HG03378 (cell line): ENCODE results near the gene FDPS.
"Not testable (repeated sequence)": the region's sequence is repeated elsewhere in the genome, so short reads cannot be mapped to it uniquely, and the experiment has no call there.

Source experiments
- ATAC-seq: cut with Tn5 transposase; IDR thresholded peaks from one replicate; pipeline ENCODE4 v1.9.1; 2021; ENCODE audit warnings: mild to moderate bottlenecking, moderate library complexity; ENCODE audit not compliant: unreplicated experiment

The FDPS gene

GRCh38 chr1:155285063-155285462, 23.6 kb upstream of the FDPS start:
- no peak for ATAC-seq

DNA sequence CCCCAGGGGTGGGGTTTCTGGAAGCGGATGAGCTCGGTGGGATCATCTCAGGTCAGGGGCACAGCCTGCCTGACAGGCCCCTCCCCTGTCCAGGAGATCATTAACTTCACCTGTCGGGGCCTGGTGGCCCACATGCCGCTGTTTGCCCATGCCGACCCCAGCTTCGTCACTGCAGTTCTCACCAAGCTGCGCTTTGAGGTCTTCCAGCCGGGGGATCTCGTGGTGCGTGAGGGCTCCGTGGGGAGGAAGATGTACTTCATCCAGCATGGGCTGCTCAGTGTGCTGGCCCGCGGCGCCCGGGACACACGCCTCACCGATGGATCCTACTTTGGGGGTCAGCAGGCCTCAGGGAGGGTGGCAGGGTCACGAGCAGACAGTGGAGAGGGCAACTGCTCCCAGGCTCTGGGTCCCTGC, 23.0 kb upstream of the FDPS start:
- ATAC-seq, result no peak

DNA sequence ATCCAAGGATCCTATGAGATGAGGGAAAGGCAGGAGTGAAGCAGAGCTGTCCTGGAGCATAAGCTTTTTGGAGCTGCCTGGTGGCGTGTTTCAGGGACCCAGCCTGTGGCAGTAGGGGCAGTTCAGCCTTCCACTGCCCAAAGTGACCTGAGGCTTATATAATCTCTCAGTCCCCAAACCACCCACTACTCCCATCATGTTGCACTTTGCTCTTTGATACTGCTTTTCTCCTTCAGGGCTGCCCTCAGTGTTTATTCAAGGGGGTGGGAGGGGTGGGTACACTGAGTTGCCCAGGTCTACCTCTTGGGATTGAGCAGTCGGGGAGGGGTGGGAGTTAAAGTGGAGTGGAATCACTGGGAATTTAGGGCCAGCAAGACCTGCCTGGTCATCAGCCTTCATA, 22.1 kb upstream of the FDPS start:
- no peak for ATAC-seq

DNA sequence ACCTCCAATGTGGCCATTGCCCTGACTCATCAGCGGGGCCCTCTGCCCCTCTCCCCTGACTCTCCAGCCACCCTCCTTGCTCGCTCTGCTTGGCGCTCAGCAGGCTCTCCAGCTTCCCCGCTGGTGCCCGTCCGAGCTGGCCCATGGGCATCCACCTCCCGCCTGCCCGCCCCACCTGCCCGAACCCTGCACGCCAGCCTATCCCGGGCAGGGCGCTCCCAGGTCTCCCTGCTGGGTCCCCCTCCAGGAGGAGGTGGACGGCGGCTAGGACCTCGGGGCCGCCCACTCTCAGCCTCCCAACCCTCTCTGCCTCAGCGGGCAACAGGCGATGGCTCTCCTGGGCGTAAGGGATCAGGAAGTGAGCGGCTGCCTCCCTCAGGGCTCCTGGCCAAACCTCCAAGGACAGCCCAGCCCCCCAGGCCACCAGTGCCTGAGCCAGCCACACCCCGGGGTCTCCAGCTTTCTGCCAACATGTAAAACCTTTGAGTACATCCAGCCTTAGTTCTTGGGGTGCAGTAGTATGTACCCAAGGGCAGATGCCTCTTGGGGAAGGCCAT, 20.6 kb upstream of the FDPS start:
- ATAC-seq, result no peak

DNA sequence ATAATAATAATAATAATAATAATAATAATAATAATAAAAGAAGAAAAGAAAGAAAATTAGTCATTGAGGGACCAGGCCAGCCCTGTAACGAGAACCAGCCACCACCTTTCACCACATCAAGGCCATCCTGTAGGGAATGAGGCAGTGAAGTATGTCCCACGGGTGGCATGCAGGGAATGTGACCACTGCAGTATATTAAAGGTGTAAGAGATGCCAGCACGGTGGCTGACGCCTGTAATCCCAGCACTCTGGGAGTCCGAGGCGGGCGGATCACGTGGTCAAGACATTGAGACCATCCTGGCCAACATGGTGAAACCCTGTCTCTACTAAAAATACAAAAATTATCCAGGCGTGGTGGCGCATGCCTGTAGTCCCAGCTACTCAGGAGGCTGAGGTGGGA, 17.7 kb upstream of the FDPS start:
- ATAC-seq, result not testable (repeated sequence)

GRCh38 chr1:155293086-155293749, 15.4 kb upstream of the FDPS start:
- no peak for ATAC-seq

GRCh38 chr1:155294520-155295182, 14.0 kb upstream of the FDPS start:
- no peak for ATAC-seq

DNA sequence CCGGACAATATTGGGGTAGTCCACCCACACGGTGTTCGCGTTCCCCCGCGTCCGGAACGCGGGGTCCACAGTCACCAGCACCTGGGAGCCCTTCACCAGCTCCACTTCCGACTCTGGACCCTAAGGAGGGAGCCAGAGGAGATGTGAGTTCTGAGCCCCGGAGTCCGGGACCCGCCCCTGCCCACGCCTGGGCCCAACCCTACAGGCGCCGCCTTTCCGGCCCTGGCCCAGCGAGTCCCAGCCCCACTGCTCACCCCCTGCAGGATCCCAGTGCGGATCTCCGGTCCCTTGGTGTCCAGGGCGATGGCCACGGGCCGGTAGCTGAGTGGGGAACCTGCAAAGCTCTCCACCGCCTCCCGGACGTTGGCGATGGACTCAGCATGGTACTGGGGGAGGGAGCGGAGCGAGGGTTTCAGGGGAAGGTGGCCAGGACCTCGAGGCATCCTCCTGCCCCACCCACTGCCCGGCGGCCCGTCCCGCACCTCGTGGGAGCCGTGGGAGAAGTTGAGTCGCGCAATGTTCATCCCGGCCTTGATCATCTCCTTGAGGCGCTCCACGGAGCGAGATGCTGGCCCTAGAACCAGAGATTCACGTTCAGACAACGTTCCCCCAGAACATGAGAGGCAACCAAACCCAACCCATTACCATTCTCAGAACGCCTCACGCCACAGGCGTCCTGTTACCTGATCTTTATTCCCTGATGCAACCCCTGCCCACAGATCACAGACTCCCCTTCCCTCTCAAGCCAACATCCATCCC, 13.3 kb upstream of the FDPS start:
- no peak for ATAC-seq

DNA sequence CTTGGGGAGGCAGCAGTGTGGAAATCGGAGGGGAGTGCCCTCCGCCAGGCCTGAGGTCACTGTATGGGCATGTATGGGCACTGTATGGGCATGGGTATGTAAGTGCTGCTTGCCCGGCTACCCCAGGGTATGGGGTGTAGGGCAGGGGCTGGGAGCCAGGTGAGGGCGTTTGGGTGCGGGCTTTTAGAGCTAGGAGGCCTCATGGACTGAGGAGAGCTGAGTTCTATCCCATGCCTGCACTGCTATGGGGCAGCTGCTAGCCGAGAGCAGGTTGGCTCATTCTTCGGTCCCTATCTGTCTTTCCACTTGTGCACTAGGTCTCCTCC, 12.8 kb upstream of the FDPS start:
- no peak for ATAC-seq

DNA sequence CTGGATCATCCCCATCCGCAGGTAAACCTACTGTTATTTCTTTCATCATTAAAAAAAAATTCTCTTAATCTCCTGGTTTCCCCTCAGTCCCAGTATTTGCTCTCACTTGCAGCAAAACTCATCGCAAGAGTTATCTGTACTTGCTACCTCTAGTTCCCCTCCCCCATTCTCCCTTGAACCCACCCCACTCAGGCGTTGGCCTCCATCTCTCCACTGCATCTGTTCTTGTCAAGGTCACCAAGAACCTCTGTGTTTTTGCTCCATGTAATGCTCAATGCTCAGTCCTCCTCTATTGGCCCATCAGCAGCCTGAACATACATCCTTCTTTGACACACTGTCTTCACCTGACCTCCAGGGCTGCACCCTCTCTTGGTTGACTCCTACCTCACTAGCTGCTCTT, 12.0 kb upstream of the FDPS start:
- no peak for ATAC-seq

DNA sequence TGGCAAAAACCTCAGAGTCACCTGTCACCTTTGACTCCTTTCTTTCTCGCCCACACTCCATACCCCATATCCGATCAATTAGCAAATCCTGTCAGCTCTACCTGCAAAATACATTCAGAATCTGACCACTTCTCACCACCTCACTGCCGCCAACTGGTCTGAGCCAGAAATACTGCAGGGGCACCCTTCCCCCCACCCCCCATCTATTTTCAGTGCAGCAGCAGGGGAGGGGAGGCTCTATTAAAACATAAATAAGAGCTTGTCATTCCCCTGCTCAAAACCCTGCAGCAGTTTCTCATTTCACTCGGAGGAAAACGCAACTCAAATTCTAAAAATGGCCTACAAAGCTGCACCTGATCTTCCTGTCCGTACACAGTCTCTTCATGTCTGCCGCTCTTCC, 11.3 kb upstream of the FDPS start:
- ATAC-seq, result no peak

DNA sequence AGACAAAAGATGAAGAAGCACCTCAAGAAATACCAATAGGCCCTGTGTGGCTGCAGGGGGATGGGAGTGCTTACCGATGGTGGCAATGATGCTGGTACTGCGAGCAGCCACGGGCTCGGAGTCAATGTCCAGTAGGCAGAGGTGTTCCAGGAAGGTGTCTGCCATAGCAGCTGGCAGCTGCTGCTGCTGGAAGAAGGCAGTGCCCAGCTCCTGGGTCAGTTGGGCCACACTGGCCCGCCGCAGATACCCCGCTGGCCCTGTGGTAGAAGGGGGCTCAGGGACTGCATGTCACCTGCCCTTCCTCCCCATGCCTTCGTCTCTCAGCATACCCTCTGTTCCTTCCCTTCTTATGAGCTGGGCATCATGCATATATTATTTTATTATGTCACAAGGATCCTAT, 8.6 kb upstream of the FDPS start:
- ATAC-seq, result no peak

- ATAC-seq, result no peak
These were observed 7.9 kb upstream of the FDPS start for GRCh38 chr1:155300553-155301329.

GRCh38 chr1:155301342-155301841, 7.3 kb upstream of the FDPS start, which contains the start of gene PKLR:
TSS of gene PKLR (minus strand) at chr1:155301438. CDS start at chr1:155301395, 43 bp downstream.
- no peak for ATAC-seq

DNA sequence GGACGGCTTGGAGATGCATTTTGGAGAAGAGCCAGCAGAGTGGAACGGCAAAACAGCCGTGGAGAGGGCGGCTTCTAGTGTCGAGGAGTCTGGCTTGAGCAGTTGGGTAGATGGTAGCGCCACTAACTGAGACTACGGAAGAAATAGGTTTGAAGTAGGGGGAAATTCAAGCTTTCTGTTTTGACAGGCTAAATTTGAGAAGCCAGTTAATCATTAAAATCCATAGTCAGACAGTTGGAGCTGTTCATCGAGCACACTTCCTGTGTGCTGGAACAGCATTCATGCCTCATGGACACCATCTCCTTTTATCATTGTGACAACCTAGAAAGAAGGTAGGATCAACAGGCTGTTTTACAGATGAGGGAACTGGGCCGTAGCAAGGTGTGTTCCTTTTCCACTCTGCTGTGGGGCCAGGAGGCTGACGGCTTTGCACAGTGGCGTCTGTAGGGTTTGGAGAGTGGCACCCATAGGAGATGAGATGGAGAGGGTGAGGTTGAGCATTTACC, 4.1 kb upstream of the FDPS start:
- no peak for ATAC-seq

GRCh38 chr1:155305881-155306391, 2.7 kb upstream of the FDPS start:
- ATAC-seq, result no peak

DNA sequence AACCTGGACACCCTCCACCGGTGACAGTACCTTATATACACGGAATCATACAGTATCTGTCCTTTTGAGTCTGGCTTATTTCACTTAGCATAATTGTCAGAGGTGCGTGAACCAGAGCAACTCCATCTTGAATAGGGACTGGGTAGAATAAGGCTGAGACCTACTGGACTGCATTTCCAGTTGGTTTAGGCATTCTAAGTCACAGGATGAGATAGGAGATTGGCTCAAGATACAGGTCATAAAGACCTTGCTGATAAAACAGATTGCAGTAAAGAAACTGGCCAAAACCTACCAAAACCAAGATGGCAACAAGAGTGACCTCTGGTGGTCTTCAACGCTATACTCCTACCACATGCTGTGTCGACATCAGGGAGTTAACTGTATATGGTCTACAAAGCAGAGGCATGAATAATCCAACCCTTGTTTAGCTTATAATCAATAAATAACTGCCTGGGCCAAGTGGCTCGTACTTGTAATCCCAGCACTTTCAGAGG, 1.4 kb upstream of the FDPS start:
- ATAC-seq, result no peak

- ATAC-seq, result no peak
These were observed 856 bp downstream of the FDPS start for GRCh38 chr1:155309423-155310021.

GRCh38 chr1:155313261-155313660, 4.6 kb downstream of the FDPS start:
- ATAC-seq, result no peak

DNA sequence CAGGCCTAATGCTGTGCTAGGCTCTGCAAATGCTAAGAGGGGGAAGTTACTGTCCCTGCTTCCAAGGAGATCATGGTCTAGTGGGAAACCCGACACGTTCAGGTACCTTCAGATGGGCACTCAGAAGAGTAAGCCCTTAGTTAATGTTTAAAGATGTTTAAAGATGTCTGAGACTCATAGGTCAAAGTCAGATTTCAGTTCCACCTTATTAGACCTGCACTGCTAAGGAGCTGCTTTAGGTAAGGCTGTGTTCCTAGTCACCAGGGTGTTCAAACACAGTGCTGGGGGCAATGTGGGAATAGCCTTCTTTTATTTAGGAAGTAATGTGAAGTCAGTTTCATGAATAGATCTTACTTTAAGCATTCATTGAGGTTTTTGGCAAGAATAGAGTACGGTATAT, 8.3 kb downstream of the FDPS start:
- no peak for ATAC-seq
